HG02852 (cell line): ENCODE data around the gene MUC20.
"Not testable (repeated sequence)": the region's sequence is repeated elsewhere in the genome, so short reads cannot be mapped to it uniquely, and the experiment has no call there.

Source experiments
- ATAC-seq: cut with Tn5 transposase; IDR thresholded peaks from one replicate; pipeline ENCODE4 v1.9.1; 2021; ENCODE audit warnings: mild to moderate bottlenecking, moderate library complexity; ENCODE audit not compliant: unreplicated experiment

Gene MUC20

GRCh38 chr3:195768831-195769303, 48.1 kb downstream of the MUC20 start:
- ATAC-seq = no peak

DNA sequence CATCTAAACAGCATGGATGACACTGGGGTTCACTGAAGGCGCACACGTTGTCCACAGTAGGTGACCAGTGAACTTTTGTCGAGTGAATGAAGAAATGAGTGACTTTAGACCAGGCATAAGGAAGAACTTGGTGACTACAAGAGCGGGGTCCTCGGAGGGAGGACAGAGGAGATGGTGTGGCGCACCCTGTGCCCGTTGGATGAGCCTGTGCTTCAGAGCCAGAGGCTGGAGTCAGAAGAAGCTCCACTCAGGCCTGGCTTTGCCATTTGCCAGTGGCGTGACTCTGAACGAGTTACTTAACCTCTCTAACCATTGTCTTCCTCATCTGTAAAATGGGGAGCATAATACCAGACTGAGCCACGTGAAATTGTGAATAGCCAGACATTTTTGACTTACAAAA, 48.8 kb downstream of the MUC20 start:
- ATAC-seq = no peak

- no peak for ATAC-seq
These were observed 49.5 kb downstream of the MUC20 start for GRCh38 chr3:195770081-195770840.

GRCh38 chr3:195770841-195771645, 50.3 kb downstream of the MUC20 start:
- not testable (repeated sequence) for ATAC-seq

- no peak for ATAC-seq
These were observed 51.0 kb downstream of the MUC20 start for GRCh38 chr3:195771646-195772300.

- no peak for ATAC-seq
These were observed 53.3 kb downstream of the MUC20 start for GRCh38 chr3:195773956-195774537.

- ATAC-seq = no peak
These were observed 54.1 kb downstream of the MUC20 start for GRCh38 chr3:195774917-195775316.

DNA sequence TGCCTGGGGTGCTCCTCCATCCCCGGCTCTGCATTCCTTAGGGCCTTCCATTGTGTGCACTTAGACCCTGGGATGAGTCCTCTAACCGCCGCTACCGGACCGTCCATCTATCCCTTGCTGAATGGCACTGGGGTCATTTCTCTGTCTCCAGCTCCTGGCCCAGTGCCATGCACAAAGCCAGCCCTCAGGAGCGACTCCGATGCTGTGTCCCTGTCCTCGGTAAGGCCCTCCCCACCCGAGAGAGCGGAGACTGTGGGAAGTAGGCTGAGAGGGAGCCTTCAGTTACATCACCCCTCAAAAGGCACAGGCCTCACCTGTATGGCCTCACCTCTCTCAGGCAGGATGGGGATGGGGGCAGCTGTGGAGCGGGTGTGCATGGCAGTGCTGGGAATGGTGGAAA, 57.2 kb downstream of the MUC20 start:
- ATAC-seq = no peak

GRCh38 chr3:195781236-195781635, 60.5 kb downstream of the MUC20 start:
- not testable (repeated sequence) for ATAC-seq
